HG02623 (cell line): ENCODE measurements around the gene PRPF31.
A peak's percentile ranks its signal among the peaks of the same experiment; 100 is the strongest.

Experiments used
- ATAC-seq: cut with Tn5 transposase; IDR thresholded peaks from one replicate; pipeline ENCODE4 v1.9.1; 2021; ENCODE audit warnings: moderate library complexity; ENCODE audit not compliant: unreplicated experiment

PRPF31 gene

DNA sequence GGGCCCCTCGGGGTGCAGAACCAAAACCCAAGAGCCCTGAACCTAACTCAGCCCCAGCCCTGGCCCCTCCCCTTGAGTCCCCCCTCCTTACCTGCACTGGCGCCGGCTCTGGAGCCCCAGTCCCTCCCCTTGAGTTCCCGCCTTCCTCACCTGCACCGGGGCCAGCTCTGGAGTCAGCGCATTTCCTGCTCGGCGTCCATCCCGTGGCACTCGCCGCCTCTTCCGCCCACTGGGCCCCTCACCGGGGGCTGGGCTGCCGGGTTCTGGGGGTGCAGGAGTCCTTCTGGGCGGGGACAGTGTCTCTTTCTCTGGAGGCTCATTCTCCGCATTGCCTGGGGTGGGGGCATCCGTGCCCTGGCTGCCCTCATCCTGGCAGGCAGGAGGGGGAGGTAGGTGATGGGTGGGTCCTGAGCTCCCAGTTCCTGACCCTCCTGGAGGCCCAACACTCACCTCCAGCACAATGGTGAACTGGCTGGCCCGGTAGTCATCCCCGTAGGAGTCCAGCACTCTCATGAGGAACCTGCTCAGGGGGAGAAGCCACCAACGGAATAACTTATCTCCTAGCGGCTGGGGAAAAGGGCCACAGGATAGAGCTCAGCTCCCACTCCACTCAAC is 7.6 kb upstream of the PRPF31 start:
- ATAC-seq = no peak

DNA sequence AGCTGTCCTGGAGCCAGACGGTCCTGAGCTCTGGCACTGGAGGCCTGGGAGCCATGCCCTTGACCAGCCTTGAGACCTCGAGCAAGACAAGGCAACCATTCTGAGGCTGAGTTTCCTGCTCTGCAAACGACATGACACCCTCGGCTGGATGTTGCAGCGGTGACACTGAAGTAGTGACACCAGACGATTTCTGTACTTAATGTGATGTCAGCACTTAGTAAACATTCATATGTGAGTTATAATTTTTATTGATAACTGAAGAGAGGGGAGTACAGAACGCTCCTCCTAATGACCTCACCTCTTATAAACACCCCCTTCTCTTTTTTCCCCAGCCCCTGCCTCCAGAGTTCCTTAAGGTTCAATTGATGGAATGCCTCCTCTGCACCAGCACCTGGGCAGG is 7.1 kb upstream of the PRPF31 start:
- no peak for ATAC-seq

DNA sequence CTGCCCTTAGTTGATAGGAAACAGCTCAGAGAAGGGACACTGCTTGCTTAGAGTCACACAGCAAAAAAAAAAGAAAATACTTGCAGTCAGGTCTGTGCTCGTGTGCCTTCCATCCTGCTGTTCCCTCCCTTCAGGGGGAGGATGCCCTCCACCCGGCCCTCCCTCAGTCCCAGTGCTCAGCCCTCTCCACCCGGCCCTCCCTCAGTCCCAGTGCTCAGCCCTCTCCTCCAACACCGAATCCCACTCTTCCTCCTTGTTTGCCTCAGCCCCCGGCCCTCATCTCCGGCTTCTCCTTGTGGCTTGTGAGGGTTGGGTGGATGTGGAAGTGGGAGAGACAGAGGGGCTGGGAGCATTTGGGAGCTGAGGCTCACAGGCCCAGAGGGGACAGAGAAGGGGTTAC is 5.9 kb upstream of the PRPF31 start:
- ATAC-seq = no peak

DNA sequence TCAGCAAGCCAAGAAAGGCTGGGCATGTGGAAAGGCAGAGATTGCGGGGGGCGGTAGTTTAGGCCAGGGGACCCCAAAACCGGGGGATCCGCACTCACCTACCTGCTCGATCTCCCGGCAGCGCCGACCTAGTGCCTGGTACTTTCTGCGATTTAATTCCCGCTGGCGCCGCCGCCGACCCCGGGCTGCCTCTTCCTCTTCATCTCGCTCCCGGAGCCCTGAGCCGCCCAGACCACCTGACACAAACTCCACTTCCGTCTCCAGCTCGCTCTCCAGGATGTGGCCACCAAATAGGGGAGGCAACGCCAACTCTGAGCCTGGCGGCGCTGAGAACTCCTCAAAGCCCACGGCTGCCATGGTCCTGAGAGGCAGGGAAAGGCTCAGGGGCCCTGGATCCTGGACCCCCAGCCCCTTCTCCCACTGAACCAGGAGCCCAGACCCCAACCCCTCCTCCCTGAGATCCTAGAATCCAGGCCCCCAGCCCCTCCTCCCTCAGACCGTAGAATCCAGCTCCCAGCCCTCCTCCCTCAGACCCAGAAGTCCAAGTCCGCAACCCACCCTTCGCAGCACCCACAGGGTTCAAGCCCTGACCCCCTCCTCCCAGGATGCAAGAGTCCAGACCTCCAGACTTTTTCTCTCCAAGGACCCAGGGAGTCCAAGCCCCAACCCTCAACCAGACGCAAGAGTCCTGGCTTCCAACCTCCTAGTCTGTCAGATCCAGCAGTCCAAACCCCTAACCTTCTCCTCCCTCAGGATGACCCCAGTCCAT is 1.0 kb upstream of the PRPF31 start:
- no peak for ATAC-seq

DNA sequence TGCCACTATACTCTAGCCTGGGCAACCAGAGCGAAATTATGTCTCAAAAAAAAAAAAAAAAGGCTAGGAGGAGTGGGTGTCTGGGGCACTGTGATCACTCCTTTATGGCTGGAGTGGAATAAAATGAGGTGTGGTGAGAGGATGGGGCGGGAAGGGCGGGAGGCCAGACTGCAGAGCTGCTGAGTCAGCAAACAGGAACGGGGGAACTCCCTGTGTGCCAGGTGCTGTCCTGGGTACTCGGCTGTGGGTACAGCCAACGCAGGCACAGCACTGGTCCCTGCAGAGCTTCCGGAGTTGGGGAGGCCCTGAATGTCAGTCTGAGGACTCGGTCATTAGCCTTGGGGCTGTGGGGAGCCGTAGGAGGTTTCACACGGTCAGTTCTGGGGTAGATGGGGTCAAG is 5.7 kb downstream of the PRPF31 start:
- no peak for ATAC-seq

DNA sequence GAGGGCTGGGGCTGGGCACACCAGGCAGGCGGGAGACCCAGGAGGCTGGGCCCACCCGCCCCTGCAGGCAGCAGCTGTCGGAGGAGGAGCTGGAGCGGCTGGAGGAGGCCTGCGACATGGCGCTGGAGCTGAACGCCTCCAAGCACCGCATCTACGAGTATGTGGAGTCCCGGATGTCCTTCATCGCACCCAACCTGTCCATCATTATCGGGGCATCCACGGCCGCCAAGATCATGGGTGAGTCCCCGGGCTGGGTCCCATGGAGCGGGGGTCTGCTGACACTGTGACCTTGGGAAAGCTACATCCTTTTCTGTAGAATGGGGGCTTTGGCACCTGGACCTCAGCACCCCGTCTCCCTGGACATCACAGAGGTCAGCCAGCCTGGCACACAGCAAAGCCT is 8.1 kb downstream of the PRPF31 start:
- no peak for ATAC-seq

DNA sequence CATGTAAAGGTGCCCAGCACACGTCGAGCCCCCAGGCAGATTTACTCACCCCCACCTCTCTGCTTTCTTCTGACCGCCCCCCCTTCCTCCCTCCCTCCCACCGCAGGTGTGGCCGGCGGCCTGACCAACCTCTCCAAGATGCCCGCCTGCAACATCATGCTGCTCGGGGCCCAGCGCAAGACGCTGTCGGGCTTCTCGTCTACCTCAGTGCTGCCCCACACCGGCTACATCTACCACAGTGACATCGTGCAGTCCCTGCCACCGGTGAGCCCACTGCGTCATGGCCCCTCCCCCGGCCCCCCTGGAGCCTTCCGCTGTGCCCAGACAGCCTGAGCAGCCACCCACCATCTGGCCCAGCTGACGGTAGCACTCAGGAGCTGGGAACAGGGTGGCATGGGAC is 8.8 kb downstream of the PRPF31 start:
- no peak for ATAC-seq

DNA sequence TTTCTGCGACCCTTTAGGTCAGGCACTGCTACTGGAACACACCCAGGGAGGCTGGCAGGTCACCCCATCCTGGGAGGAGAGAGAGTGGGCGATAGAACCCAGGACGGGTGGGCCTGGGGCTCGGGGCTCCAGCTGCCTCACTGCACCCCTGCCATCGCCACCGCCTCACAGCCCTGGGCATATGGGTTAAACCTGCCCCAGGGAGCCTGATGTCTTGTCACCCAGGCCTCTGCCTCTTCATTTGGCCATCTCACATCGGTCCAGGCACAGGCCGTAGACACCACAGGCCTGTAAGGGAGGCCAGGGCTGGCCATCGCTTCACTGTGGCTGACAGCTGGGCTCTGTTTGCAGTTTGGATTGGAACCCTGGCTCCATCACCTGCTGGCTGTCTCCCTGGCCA is 10.2 kb downstream of the PRPF31 start:
- no peak for ATAC-seq

DNA sequence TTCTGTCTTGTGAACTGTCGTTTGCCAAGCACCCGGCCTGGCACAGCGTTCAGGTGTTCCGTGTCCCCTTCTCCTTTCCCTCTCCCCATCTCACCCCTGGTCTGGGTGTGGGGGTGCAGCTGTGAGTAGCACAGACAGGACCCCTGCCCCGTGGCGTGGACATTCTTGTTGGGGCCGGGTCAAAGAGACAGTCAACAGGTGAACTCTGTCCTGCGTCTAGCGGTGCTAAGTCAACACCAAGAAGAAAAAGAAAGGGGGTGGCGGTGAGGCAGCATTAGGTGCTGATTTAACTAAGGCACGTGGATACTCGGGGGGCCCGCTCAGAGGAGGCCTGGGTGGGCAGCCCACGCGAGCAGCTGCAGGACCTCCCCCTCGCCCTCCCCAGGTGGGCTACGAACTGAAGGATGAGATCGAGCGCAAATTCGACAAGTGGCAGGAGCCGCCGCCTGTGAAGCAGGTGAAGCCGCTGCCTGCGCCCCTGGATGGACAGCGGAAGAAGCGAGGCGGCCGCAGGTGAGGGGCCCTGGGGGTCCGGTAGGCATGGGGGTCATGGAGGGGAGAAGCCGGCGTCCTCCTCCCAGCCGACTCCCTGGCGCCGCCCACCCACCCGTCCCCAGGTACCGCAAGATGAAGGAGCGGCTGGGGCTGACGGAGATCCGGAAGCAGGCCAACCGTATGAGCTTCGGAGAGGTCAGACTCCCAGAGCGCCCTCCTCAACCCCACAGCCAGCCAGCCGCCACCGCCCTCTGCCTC is 12.3 kb downstream of the PRPF31 start:
- no peak for ATAC-seq

DNA sequence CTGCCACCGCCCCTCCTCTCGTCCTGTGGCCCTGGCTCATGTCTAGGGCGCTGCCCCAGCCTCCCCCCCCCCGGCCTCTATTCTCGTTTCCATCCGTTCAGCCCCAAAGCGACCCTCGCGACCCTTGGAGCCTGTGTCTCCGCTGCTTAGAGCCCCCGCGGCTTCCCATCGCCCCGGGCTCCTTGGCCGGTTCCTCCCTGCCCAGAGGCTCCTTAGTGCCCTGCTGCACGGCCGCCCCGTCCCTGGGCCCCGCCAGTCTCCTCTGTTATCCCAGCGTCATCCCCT is 12.8 kb downstream of the PRPF31 start:
- no peak for ATAC-seq

DNA sequence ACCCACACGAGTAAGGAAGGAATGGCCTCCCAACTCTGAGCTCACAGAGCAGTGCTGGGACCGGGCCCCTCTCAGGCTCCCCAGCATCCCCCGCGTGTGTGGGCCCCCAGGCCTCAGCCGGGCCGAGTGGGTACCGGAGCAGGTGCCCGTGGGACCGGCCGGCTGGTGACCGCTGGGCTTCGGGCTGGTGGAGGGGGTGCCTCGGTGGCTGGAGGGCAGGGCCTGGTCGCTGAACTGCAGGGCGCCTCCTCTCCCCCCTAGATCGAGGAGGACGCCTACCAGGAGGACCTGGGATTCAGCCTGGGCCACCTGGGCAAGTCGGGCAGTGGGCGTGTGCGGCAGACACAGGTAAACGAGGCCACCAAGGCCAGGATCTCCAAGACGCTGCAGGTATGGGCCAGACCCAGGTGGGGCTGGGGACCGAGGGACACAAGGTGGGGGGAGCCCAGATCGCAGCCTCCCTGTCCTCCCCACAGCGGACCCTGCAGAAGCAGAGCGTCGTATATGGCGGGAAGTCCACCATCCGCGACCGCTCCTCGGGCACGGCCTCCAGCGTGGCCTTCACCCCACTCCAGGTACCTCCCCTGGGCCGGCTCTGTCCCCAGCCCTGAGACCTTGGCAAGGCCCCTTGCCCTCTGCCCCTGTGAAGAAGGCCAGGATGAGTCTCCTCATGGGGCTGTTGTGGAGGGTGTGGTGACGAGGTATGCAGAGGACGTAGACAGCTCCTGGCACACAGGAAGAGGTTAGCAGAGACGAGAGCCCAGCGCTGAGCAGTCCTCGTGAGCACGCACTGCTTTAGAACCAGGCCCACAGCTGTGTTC is 13.5 kb downstream of the PRPF31 start:
- ATAC-seq = no peak

DNA sequence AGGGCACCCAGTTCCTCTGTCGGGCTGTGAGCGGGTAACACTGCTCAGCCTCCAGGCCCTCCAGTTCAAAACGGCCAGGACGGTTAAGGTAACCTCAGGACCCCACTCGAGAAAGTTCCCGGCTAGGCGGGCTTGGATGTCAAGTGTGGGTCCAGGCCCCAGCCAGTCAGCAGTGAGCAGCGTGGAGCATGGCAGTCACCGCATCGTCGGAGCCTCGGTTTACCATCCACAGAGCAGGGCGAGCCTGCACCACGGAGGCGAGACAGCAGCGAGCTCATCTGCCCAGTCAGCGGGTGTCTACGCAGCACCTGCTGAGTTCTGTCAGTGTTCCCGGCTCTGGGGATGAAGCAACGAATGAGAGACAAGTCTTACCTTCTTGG is 14.1 kb downstream of the PRPF31 start:
- ATAC-seq = no peak

DNA sequence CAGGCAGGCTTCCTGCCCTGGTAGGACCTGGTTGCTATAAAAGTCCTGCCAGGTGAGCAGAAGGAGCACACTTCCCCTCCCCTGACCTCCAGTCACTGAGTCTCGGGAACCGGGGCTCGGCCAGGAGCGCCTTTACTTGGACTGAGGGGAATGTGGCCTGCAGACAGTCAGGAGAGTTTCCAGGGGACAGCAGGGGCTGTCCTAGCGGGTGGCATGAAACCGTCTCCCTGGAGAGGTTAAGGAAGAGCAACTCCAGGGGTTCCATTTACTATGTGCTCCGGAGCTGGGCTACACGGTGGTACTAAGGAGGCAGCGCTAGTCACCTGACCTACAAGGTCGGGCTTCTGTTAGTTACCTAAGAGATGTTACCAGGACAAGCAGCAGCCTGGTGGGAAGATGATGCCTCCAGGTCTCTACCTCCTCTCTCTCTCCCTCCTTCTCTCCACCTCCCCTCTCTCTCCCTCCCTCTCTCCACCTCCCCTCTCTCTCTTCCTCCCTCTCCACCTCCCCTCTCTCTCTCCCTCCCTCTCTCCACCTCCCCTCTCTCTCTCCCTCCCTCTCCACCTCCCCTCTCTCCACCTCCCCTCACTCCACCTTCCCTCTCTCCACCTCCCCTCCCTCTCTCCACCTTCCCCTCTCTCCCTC is 17.9 kb downstream of the PRPF31 start:
- no peak for ATAC-seq

DNA sequence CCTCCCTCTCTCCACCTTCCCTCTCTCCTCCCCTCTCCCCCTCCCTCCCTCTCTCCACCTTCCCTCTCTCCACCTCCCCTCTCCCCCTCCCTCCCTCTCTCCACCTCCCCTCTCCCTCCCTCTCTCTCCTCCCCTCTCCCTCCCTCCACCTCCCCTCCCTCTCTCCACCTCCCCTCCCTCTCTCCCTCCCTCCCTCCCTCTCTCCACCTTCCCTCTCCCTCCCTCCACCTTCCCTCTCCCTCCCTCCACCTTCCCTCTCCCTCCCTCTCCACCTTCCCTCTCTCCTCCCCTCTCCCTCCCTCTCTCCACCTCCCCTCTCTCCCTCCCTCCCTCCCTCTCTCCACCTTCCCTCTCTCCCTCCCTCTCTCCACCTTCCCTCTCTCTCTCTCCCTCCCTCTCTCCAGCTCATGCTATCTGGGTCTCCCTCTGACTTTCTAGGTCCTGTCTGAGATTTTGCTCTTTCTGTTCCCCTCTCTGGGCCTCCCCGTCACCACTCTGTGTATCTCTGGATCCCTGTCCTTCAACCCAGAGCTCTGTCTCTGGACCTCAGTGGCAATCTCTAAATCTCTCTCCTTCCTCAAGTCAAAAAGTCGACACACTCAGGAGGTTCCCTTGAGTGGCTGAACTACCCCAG is 18.5 kb downstream of the PRPF31 start:
- ATAC-seq = no peak

DNA sequence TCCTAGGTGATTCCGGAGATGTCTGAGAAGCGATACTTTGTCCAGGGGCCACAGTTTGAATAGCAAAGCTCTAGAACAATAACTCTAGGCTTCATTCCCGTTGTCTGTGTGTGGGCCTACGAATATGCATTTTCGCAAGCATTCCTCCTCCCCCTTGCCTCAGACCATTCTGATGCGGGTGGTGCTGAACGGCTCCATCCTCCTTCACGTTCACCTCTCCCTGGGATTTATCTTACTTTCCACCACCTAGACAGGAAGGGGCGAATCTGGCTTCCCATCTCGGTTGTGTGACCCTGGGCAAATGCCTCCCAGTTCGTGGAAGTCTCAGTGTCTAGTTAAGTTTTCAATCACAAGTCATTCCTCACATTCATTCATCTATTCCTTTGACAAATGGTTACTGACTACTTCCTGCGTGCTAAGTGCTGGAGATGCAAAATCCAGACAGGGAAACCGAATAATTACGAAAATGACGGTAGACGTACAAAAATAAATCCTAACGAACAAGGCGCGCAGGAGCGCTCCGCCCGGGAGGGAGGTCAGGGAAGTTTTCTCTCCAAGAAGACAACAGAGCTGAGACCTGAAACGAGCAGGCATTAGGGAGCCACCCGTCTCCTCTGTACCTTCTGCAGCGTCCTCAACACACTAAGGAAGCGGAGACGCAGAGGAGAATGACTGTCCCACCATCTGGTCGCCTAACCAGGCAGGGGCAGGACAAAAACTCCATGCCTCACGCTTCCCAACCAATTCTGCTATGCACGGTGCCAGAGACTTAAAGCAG is 20.7 kb downstream of the PRPF31 start:
- ATAC-seq = no peak

DNA sequence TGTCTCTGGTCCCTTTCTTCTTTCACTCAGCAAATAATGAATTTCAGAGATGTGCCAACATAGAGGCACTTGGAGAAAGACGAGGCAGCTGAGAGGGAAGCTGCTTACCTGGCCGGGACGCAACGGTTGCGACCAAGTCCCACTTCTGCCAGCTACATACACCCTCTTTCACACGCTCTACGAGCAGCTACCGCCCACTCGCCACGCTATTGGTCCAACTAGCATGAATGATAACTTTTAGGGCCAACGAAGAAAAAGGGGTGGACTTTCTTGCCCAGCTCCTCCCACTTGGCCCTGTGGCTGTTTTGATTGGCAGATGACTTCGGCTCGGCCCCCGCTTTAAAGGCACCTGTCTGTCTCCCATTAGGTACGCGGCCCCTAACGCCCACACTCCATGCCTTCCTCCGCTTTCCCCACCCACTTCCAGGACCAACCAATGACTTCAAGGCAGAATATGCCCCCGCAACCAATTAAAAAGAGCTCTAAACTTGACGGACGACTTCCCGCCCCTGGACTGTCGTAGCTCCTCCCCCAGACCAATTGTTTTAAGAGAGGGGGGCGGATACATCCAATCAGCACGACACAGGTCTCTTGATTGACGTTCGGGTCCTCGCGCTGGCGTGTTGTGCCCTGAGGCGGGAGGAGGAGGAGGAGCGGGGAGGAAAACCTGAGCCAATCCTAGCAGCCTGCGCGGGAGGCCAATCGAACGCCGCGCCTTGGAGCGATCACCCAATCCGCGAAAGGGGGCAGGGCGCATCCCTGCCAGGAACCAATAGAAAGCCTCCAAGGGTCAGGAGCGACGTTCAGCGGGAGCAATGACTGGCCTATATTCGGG is 21.5 kb downstream of the PRPF31 start:
- peak; percentile 74 for ATAC-seq

DNA sequence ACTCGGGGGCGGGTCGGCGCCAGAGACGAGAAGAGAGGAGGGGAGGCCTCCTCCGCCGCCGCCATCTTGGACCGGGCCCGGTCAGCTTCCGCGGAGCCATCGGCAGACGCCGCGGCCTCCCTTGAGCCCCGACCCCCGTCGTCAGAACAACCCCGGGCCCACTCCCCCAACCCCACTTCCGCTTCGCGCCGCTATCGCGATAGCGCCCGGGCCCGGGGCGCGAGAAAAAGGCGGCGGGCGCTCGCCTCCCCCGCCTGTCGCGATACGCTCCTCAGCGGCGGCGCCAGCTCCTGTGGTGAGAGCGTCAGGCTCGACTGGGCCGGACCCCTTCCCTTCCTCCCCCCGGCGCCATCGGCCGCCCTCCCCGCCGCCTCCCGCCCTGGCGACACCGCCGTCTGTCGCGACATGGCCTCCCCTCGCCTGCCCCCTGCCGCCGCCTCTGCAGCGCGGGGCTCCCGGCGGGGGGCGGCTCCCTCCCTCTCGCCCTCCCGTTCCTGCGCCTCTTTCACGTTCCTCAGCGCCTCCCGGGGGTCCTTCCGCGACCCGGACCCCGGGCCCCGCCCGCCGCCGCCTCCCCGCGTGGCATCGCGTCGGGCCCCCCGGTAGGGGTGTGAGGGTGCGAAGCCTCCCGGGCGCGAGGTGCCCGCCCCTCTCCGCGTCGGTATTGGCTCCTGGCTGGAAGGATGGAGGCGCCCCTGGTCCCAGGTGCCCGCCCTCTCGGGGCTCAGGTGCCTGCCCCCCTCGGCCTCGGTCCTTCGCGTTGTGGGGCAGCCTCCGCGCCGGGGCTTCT is 22.3 kb downstream of the PRPF31 start, which contains the start of gene CNOT3:
Gene CNOT3, plus strand, starts transcription at position 64 of the 790 bp plus-strand sequence. CDS start 5,217 bp downstream, outside the sequence.
- ATAC-seq = no peak
